SIG-M5 treated with dmso at 0.1 percent for 504 hours (cell line): ENCODE measurements around the gene MBNL2.

Source experiments
- DNase-seq: peaks from one replicate; lab custom pipeline; 2025; ENCODE audit not compliant: unreplicated experiment; lab: John Stamatoyannopoulos, UW

The MBNL2 gene

GRCh38 chr13:97369261-97369893 lies 147.2 kb downstream of the MBNL2 start:
- no peak for DNase-seq

- DNase-seq, result no peak
These were observed 149.5 kb downstream of the MBNL2 start for GRCh38 chr13:97371486-97372109.

- no peak for DNase-seq
These were observed 150.8 kb downstream of the MBNL2 start for GRCh38 chr13:97372936-97373335.

DNA sequence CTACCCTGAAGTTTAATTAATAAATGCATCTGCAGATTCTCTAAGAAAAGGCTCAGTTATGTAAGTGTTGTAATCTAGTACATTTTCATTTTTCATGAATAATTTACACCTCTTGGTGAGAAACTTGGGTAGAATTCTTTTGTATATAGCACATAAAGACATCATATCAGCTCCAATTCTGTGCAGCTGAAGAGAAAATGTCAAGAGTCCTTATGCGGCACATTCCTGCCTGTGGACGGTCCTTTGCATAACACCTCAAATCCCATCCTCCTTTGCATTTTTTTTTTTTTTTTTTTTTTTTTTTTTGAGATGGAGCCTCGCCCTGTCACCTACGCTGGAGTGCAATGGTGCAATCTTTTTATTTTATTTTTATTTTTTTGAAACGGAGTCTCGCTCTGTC lies 151.7 kb downstream of the MBNL2 start:
- no peak for DNase-seq

- DNase-seq, result peak; percentile 3
These were observed 154.8 kb downstream of the MBNL2 start for GRCh38 chr13:97376981-97377380.

- DNase-seq, result peak; percentile 82
These were observed 157.3 kb downstream of the MBNL2 start for GRCh38 chr13:97379386-97379785.

- no peak for DNase-seq
These were observed 158.6 kb downstream of the MBNL2 start for GRCh38 chr13:97380696-97381095.

- DNase-seq, result no peak
These were observed 159.1 kb downstream of the MBNL2 start for GRCh38 chr13:97381189-97381588.

GRCh38 chr13:97382276-97382675 lies 160.1 kb downstream of the MBNL2 start:
- DNase-seq, result no peak

DNA sequence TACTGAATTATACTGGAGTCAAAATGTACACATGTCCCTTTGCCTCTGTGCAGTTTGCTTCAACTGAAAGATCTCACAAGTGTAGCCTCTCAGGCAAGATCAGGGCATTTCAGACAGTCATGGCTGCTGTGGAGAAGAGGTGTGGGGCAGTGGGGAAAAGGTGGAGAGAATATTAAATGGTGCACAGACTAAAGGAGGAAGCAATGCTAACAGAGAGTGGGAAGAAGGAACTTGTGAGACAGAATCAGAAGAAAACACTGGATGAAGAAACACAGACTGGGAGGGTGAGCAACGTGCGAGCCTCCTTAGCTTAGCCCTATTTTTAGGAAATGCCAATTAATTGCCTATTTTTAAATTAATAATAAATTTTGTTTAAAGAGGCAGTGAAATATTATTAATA lies 162.2 kb downstream of the MBNL2 start:
- peak; percentile 84 for DNase-seq

- no peak for DNase-seq
These were observed 163.0 kb downstream of the MBNL2 start for GRCh38 chr13:97385146-97385545.

DNA sequence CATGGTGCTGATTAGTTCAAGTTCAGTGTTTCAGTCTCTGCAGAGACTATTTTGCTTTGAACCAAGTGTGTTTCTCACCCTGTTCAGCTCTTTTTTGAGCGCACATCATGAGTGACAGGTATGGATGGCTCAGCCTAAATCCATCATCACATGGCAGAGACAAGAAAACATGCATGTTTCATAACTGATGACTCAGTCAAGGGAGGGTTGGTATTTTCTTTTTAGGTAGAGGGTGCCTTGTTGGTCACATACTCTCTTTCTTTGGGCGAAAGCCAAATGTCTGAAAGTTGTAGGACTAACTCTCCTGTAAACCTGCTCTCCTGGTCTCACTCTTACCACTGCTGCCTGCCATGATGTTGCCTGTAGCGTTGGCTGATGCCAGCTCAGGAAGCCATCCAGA lies 163.7 kb downstream of the MBNL2 start:
- DNase-seq, result peak; percentile 6

GRCh38 chr13:97386801-97387484 lies 164.8 kb downstream of the MBNL2 start:
- DNase-seq, result peak; percentile 95

GRCh38 chr13:97387485-97387839 lies 165.3 kb downstream of the MBNL2 start:
- peak; percentile 93 for DNase-seq

- DNase-seq, result peak; percentile 87
These were observed 165.8 kb downstream of the MBNL2 start for GRCh38 chr13:97387890-97388289.

DNA sequence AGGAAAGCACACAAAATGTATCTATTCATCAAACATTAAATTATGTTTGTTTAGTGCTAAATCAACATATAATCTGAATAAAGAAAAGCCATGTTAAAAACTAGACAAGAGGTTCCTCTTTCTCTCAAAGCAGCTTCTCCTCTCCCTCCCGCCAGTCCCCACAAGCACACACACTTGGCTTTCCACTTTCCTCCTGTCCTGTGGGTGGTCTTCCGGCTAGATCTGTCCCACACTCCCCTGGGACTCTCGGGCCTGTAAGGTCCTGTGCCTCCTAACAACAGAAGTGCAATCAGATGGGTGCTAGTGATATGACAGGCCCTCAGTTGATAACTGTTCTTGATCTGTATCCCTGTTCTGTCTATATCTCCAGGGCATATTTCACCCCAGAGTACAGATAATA lies 166.2 kb downstream of the MBNL2 start:
- peak; percentile 76 for DNase-seq

DNA sequence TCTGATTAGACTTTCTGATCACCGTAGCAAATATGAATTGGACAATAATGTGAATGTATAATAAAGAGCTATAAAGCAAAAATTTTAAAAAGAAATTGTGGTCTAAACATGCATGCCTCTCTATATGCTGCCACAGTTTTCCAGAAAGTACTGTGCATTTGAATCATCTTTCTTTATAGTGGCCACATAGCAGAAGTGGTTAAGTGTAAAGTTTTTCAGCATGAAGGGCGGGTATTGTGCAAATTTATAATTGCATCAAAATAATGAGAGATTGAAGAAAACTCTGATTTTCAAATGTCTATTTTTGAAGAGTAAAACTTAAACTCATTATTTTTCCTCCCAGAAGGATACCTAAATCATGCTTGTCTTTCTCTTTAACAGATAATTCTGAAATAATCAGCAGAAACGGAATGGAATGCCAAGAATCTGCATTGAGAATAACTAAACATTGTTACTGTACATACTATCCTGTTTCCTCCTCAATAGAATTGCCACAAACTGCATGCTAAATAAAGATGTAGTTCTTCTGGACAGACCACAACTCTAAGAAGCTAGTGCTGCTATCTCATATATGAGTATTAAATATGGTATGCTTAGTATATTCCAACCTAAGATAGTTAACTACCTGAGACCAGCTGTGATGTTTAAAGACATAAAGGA lies 168.9 kb downstream of the MBNL2 start:
- peak; percentile 8 for DNase-seq

- no peak for DNase-seq
These were observed 169.9 kb downstream of the MBNL2 start for GRCh38 chr13:97392020-97392419.

DNA sequence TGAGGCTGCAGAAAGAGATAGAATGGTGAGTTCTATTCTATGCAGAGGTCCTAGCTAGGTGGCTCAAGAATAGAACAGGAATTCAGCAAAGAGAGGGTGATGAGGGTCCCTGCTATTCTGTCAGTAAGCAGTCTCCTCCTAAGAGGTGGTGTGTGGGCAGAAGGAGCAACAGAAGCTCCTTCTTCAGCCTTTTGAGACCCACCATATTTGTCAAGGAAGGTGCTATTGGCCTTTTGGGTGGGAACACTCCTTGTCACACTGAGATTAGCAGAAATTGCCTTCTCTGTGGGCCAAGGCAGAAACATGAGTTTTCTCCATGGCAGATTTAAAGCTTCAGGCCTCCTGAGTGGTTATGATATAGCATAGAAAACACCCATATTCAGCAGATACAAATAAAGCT lies 172.4 kb downstream of the MBNL2 start:
- DNase-seq, result no peak

- no peak for DNase-seq
These were observed 173.5 kb downstream of the MBNL2 start for GRCh38 chr13:97395447-97396136.

DNA sequence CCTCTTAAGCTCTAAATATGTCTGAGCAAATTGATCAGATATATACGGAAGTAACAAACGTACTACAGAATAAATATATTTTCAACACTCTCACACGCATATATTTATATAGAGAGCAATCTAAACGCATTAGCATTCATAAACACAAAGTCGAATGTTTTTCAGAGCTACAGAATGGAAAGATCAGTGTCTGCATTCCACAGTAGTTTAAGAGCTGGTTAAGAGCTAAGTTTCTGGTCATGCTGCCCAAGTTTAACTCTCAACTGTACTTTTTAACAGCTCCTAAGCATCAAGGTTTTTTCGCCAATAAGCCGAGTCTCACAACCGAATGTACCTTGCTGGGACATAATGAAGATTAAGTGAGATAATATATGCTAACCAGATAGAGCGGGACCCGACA lies 175.1 kb downstream of the MBNL2 start:
- DNase-seq, result no peak
